DOHH2 (cell line): Measurements from ENCODE around the gene MYH15.

Source experiments
- H3F3A ChIP-seq: fragments of 200-600 bp; sonication (generic), shearing (Covaris generic); 2 replicates; pipeline ENCODE4 v1.6.0; 2016; ENCODE audit warnings: antibody characterized with exemption, mild to moderate bottlenecking; ENCODE audit not compliant: control insufficient read depth, insufficient read depth
- H3K27ac ChIP-seq: fragments of 200-600 bp; sonication (generic); 2 replicates; pipeline ENCODE4 v1.5.1; 2014; ENCODE audit warnings: low read depth, mild to moderate bottlenecking, low read length, moderate library complexity
- H3K27me3 ChIP-seq: fragments of 200-600 bp; sonication (generic); 2 replicates; pipeline ENCODE4 v1.6.1; 2014; ENCODE audit warnings: mild to moderate bottlenecking, low read length, mixed read lengths; ENCODE audit not compliant: control insufficient read depth
- H3K36me3 ChIP-seq: fragments of 200-600 bp; sonication (generic); 2 replicates; pipeline ENCODE4 v1.6.1; 2014; ENCODE audit warnings: mild to moderate bottlenecking, low read length, moderate library complexity, mixed read lengths; ENCODE audit not compliant: control insufficient read depth
- H3K4me1 ChIP-seq: fragments of 200-600 bp; sonication (generic); 2 replicates; pipeline ENCODE4 v1.6.1; 2014; ENCODE audit warnings: mild to moderate bottlenecking, low read length, mixed read lengths; ENCODE audit not compliant: control insufficient read depth
- H3K4me2 ChIP-seq: fragments of 200-600 bp; sonication (generic); 2 replicates; pipeline ENCODE4 v1.6.0; 2014; ENCODE audit warnings: mild to moderate bottlenecking, low read length, moderate library complexity
- H3K4me3 ChIP-seq: fragments of 200-600 bp; sonication (generic); 2 replicates; pipeline ENCODE4 v1.5.1; 2014; ENCODE audit warnings: mild to moderate bottlenecking, low read length, mixed read lengths
- H3K79me2 ChIP-seq: fragments of 200-600 bp; sonication (generic); 2 replicates; pipeline ENCODE4 v1.6.1; 2014; ENCODE audit warnings: mild to moderate bottlenecking, low read length, mixed read lengths; ENCODE audit not compliant: control insufficient read depth
- H3K9me2 ChIP-seq: fragments of 200-600 bp; sonication (generic); replicated peaks from 2 replicates; pipeline ENCODE4 v1.6.1; 2014; ENCODE audit warnings: mild to moderate bottlenecking, low read length, mixed read lengths; ENCODE audit not compliant: control insufficient read depth
- H3K9me3 ChIP-seq: fragments of 200-600 bp; sonication (generic); 2 replicates; pipeline ENCODE4 v1.6.1; 2014; ENCODE audit warnings: antibody characterized with exemption, low read length, mixed read lengths; ENCODE audit not compliant: control insufficient read depth, insufficient read depth
- H4K20me1 ChIP-seq: fragments of 200-600 bp; sonication (generic); 2 replicates; pipeline ENCODE4 v1.6.0; 2014; ENCODE audit warnings: low read depth, mild to moderate bottlenecking, antibody characterized with exemption, low read length, moderate library complexity; ENCODE audit not compliant: control insufficient read depth, insufficient read depth
- CTCF ChIP-seq: fragments of 200-600 bp; sonication (generic); IDR thresholded peaks from one replicate; pipeline ENCODE4 v1.5.1; 2014; ENCODE audit warnings: antibody characterized with exemption, mild to moderate bottlenecking, low read depth, low read length; ENCODE audit not compliant: poor library complexity, severe bottlenecking
- EZH2phosphoT487 ChIP-seq: fragments of 200-600 bp; sonication (generic); IDR thresholded peaks from 2 replicates; pipeline ENCODE4 v1.6.1; 2017; ENCODE audit warnings: borderline replicate concordance, mild to moderate bottlenecking, antibody characterized with exemption, low read length, moderate library complexity, mixed read lengths

Gene MYH15

GRCh38 chr3:108342837-108343486 lies 167.4 kb downstream of the MYH15 start:
- Histone ChIP-seq H3K4me3 (no peak overlapping the region), H3K4me2 (no peak overlapping the region), H3K4me1 (peaks cover 31% of the 10 kb centered on the region), H3K79me2 (no peaks in the 10 kb centered on the region), H3K9me3 (no peaks in the 10 kb centered on the region), H3F3A (no peaks in the 10 kb centered on the region), H4K20me1 (no peaks in the 10 kb centered on the region), H3K9me2 (no peaks in the 10 kb centered on the region; the same call in 1 of the 2 replicates), H3K27ac (no peak overlapping the region), H3K36me3 (no peaks in the 10 kb centered on the region), H3K27me3 (no peaks in the 10 kb centered on the region)
- no peak for TF ChIP-seq CTCF
- TF ChIP-seq EZH2phosphoT487 = no peak

GRCh38 chr3:108341911-108342310 lies 168.5 kb downstream of the MYH15 start:
- Histone ChIP-seq H3K4me1 (peaks cover 23% of the 10 kb centered on the region), H3K9me3 (no peaks in the 10 kb centered on the region), H3F3A (no peaks in the 10 kb centered on the region), H3K27ac (no peak overlapping the region), H3K27me3 (no peaks in the 10 kb centered on the region), H3K79me2 (no peaks in the 10 kb centered on the region), H3K36me3 (no peaks in the 10 kb centered on the region), H4K20me1 (no peaks in the 10 kb centered on the region), H3K4me2 (no peak overlapping the region), H3K4me3 (no peak overlapping the region), H3K9me2 (no peaks in the 10 kb centered on the region; the same call in 1 of the 2 replicates)
- TF ChIP-seq CTCF (no peak), EZH2phosphoT487 (no peak)

- no peaks in the 10 kb centered on the region for H3K27me3 ChIP-seq
- no peaks in the 10 kb centered on the region for H3F3A ChIP-seq
- no peaks in the 10 kb centered on the region; the same call in 1 of the 2 replicates for H3K9me2 ChIP-seq
- H3K9me3 ChIP-seq = no peaks in the 10 kb centered on the region
- no peak overlapping the region for H3K4me3 ChIP-seq
- no peaks in the 10 kb centered on the region for H3K4me1 ChIP-seq
- H3K79me2 ChIP-seq = no peaks in the 10 kb centered on the region
- H4K20me1 ChIP-seq = no peaks in the 10 kb centered on the region
- no peak overlapping the region for H3K4me2 ChIP-seq
- no peak overlapping the region for H3K27ac ChIP-seq
- no peak for TF ChIP-seq EZH2phosphoT487
- TF ChIP-seq CTCF = no peak
- H3K36me3 ChIP-seq = no peaks in the 10 kb centered on the region
These were observed 171.4 kb downstream of the MYH15 start for GRCh38 chr3:108338901-108339545.
